ENCODE measurements around the gene TAS2R41. TPM values are rescaled to one million over a fixed set of nuclear protein-coding genes. Genes with fewer than 3 reads are reported as not detected.

TAS2R41 gene
- total and polyA plus RNA-seq, 10 donors = 0.41 to 0.95 (median 0.55) TPM; not detected in 7

GRCh38 chr7:143487061-143487460, 9.4 kb downstream of the TAS2R41 start:
- H3K4me1 ChIP-seq = peaks cover 0 to 34% (median 6%) of the 10 kb centered on the region in 6 donors
- no peak for DNase-seq
- intact Hi-C loops (cut with DNase I; ENCODE audit: low total_unique reads) = no loop called here
- no peaks in the 10 kb centered on the region for H3K36me3 ChIP-seq
- H3K9me3 ChIP-seq = no peaks in the 10 kb centered on the region
- H3K27me3 ChIP-seq (replicated peaks in 1 of 7) = no peaks in the 10 kb centered on the region
- peak overlapping the region in 6 of 8 donors; percentile 41 to 71 (median 62) for H3K27ac ChIP-seq
- TF ChIP-seq POLR2A (IDR thresholded peaks at IDR 0.05) = no peak
- no peak for TF ChIP-seq POLR2AphosphoS5 (IDR thresholded peaks at IDR 0.05)
- no peak for TF ChIP-seq CTCF (IDR thresholded peaks at IDR 0.05 in 8 of 11, conservative IDR thresholded peaks at IDR 0.05 in 3 of 11)
- WGBS, 5 donors = 47 to 72% (median 56%) methylated on average over 2 of the region's 2 CpGs
- H3K4me3 ChIP-seq = no peak overlapping the region

- peak overlapping the region in 6 of 8 donors; percentile 41 to 71 (median 62) for H3K27ac ChIP-seq
- H3K4me3 ChIP-seq = no peak overlapping the region
- H3K9me3 ChIP-seq = no peaks in the 10 kb centered on the region
- 36 to 49% (median 43%) methylated on average over 5 of the region's 5 CpGs for WGBS, 5 donors
- no peaks in the 10 kb centered on the region for H3K36me3 ChIP-seq
- no peaks in the 10 kb centered on the region for H3K27me3 ChIP-seq (replicated peaks in 1 of 7)
- H3K4me1 ChIP-seq = peaks cover 0 to 38% (median 6%) of the 10 kb centered on the region in 6 donors
- intact Hi-C loops (cut with DNase I; ENCODE audit: low total_unique reads) = no loop called here
- no peak for DNase-seq
- peak in 1 of 3 donors; percentile 67 for TF ChIP-seq POLR2AphosphoS5 (IDR thresholded peaks at IDR 0.05)
- no peak for TF ChIP-seq POLR2A (IDR thresholded peaks at IDR 0.05)
Observed at GRCh38 chr7:143487566-143487965, 9.9 kb downstream of the TAS2R41 start.

GRCh38 chr7:143490717-143491306, 13.1 kb downstream of the TAS2R41 start:
- no peaks in the 10 kb centered on the region for H3K36me3 ChIP-seq
- intact Hi-C loops (cut with DNase I; ENCODE audit: low total_unique reads) = no loop called here
- peaks cover 0 to 43% (median 6%) of the 10 kb centered on the region in 6 donors for H3K4me1 ChIP-seq
- H3K9me3 ChIP-seq = no peaks in the 10 kb centered on the region
- WGBS, 5 donors = 46 to 97% (median 96%) methylated on average over 1 of the region's 1 CpG
- H3K27me3 ChIP-seq (replicated peaks in 1 of 7) = no peaks in the 10 kb centered on the region
- TF ChIP-seq POLR2AphosphoS5 (IDR thresholded peaks at IDR 0.05) = no peak
- TF ChIP-seq CTCF (IDR thresholded peaks at IDR 0.05 in 8 of 11, conservative IDR thresholded peaks at IDR 0.05 in 3 of 11) = peak in 7 of 11 experiments; percentile 34 to 58 (median 42)
- DNase-seq = no peak
- no peak overlapping the region for H3K4me3 ChIP-seq
- H3K27ac ChIP-seq = no peak overlapping the region

GRCh38 chr7:143492043-143492471, 14.4 kb downstream of the TAS2R41 start:
- H3K36me3 ChIP-seq = no peaks in the 10 kb centered on the region
- no peak for TF ChIP-seq POLR2A (IDR thresholded peaks at IDR 0.05)
- TF ChIP-seq CTCF (IDR thresholded peaks at IDR 0.05 in 8 of 11, conservative IDR thresholded peaks at IDR 0.05 in 3 of 11) = no peak
- no peak for TF ChIP-seq POLR2AphosphoS5 (IDR thresholded peaks at IDR 0.05)
- WGBS, 5 donors = 74 to 91% (median 86%) methylated on average over 2 of the region's 2 CpGs
- no peak for DNase-seq
- H3K27ac ChIP-seq = peak overlapping the region in 1 of 8 donors; percentile 26
- H3K4me1 ChIP-seq = peaks cover 0 to 36% (median 6%) of the 10 kb centered on the region in 6 donors
- no peaks in the 10 kb centered on the region for H3K9me3 ChIP-seq
- H3K4me3 ChIP-seq = no peak overlapping the region
- intact Hi-C loops (cut with DNase I; ENCODE audit: low total_unique reads) = no loop called here
- H3K27me3 ChIP-seq (replicated peaks in 1 of 7) = no peaks in the 10 kb centered on the region
